HepG2 (cell line): ENCODE measurements around the gene NEURL3.

Experiments
- ATF1 ChIP-seq: IDR thresholded peaks from 2 replicates; pipeline ENCODE4 v1.6.1; 2016; ENCODE audit warnings: mild to moderate bottlenecking, control low read depth
- EEA1 ChIP-seq: sonication (generic); formaldehyde crosslinking; IDR thresholded peaks from 2 replicates; pipeline ENCODE4 v1.5.1; 2020; ENCODE audit warnings: mild to moderate bottlenecking, missing genetic modification reagents, borderline replicate concordance
- ETS1 ChIP-seq: sonication (generic); formaldehyde crosslinking; IDR thresholded peaks from 2 replicates; pipeline ENCODE4 v1.4.0; 2020; ENCODE audit warnings: missing genetic modification reagents
- KDM2A ChIP-seq: sonication (generic); formaldehyde crosslinking; IDR thresholded peaks from 2 replicates; pipeline ENCODE4 v1.4.0; 2020; ENCODE audit warnings: low read depth, missing genetic modification reagents, borderline replicate concordance
- MED1 ChIP-seq: sonication (generic); formaldehyde crosslinking; IDR thresholded peaks from 2 replicates; pipeline ENCODE4 v1.4.0; 2020; ENCODE audit warnings: missing genetic modification reagents
- NFATC3 ChIP-seq: sonication (generic); formaldehyde crosslinking; IDR thresholded peaks from 2 replicates; pipeline ENCODE4 v1.5.1; 2020; ENCODE audit warnings: mild to moderate bottlenecking, missing genetic modification reagents
- PAX8 ChIP-seq: sonication (generic); formaldehyde crosslinking; IDR thresholded peaks from 2 replicates; pipeline ENCODE4 v1.8.0; 2022; ENCODE audit warnings: mild to moderate bottlenecking, missing genetic modification reagents, borderline replicate concordance
- POLR2A ChIP-seq, 2 experiments: IDR thresholded peaks; 2 replicates each; pipeline ENCODE4 v1.6.1; 2011; ENCODE audit warnings: low read depth in 2 of 2, low read length in 2 of 2, mild to moderate bottlenecking in 1 of 2, moderate library complexity in 1 of 2; ENCODE audit not compliant: insufficient read depth in 1 of 2
- TBP ChIP-seq: sonication (generic); formaldehyde crosslinking; IDR thresholded peaks from 2 replicates; pipeline ENCODE4 v1.5.0; 2020; ENCODE audit warnings: missing genetic modification reagents
- TCF7L2 ChIP-seq: IDR thresholded peaks from 2 replicates; pipeline ENCODE4 v1.6.1; 2011; ENCODE audit warnings: mild to moderate bottlenecking, low read depth, low read length, moderate library complexity
- ZBTB33 ChIP-seq: sonication (generic); formaldehyde crosslinking; IDR thresholded peaks from 2 replicates; pipeline ENCODE4 v1.4.0; 2020; ENCODE audit warnings: missing genetic modification reagents
- ZKSCAN8 ChIP-seq: IDR thresholded peaks from 2 replicates; pipeline ENCODE4 v1.6.1; 2016; ENCODE audit warnings: borderline replicate concordance, missing genetic modification reagents, missing compliant biosample characterization
- TF ChIP-seq, protein P1 (sequence below): IDR thresholded peaks from 2 replicates; pipeline ENCODE4 v1.6.1; 2012; ENCODE audit warnings: inconsistent platforms

DNA sequence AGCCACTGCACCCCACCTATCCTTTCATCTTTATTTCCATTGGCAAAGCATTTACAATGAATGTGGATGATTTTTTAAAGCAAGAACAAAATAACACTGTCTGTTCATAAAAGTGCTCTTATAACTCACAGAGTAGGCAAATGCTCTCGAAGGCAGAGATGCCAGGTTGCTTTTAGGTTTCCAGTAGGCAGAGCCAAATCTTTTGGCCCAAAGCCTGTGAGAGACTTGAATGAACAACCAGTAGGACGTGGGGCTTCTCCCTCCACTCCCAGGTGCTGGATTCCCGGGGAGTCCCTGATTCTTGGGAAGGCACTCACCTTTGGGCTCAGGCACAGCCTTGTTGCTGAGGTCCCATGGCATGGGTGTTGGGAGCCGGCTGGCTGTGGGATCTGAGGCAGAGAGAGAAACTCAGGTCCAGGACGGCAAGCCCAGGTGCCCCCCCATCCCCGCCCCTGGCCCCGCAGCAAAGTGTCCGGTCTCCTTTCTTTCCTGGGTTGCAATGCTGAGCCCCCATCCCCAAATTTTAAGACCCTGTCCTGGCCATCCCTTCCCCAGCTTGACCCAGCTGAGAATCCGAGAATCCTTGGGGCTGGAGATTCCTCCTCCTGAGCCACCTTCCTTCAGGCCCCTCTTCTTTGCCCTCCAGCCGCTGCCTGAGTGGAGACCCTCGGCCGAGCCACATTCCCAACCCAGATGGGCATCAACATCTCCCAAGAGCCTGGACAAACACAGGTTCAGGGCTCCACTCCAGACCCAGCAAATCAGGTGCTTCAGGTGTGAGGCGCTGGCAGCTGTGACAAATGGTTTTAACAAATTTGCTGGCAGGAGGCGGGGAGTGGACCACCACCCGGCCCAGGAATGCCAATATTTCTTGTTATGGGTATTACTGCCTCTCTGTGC, 5.8 kb downstream of the NEURL3 start:
- TF ChIP-seq EEA1 (CRISPR knock-in tag) (no peak), TBP (no peak), TCF7L2 (no peak), ETS1 (CRISPR knock-in tag) (no peak), PAX8 (no peak), ZBTB33 (CRISPR knock-in tag) (no peak), ATF1 (CRISPR knock-in tag) (no peak), ZKSCAN8 (CRISPR knock-in tag) (no peak), KDM2A (no peak), POLR2A (IDR thresholded peaks at IDR 0.05; ENCODE audit: insufficient read depth in 1 of 2, low read depth in 2 of 2, low read length in 2 of 2) (no peak), NFATC3 (CRISPR knock-in tag) (no peak), MED1 (CRISPR knock-in tag) (no peak)
- TF ChIP-seq, protein P1, sequence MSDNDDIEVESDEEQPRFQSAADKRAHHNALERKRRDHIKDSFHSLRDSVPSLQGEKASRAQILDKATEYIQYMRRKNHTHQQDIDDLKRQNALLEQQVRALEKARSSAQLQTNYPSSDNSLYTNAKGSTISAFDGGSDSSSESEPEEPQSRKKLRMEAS, result no peak
